ENCODE measurements around the gene ZMPSTE24. TPM values are rescaled to one million over a fixed set of nuclear protein-coding genes. Genes with fewer than 3 reads are reported as not detected.

ZMPSTE24 gene
- total RNA-seq, 4 donors from 2014 or later, result 30.3 to 42.2 (median 34.9) TPM

DNA sequence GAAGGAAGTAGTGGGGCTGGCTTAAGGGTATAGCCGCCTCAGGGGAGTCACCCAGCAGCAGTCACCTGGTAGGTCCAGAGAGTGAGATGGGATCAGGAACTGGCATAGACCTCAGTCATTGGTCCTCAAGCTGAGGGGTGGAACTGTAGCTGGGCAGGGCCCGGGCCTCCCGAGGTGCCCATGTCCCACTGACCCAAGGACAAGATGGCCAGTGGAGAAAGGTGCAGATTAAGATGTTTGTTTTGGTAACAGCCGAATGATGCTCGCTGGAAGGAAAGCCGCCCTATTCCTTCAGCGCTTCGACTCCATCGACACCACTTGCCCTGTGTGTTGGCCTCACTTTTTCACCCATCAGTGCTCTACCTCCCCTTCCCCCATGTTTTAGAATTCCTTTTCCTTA is 42.6 kb downstream of the ZMPSTE24 start:
- peaks cover 10% of the 10 kb centered on the region for H3K27me3 ChIP-seq
- H3K4me1 ChIP-seq, result peaks cover 3% of the 10 kb centered on the region
- H3K4me3 ChIP-seq, result no peak overlapping the region
- no peak overlapping the region for H3K27ac ChIP-seq
- TF ChIP-seq EP300 (IDR thresholded peaks at IDR 0.05) (no peak), POLR2AphosphoS5 (IDR thresholded peaks at IDR 0.05) (no peak), POLR2A (IDR thresholded peaks at IDR 0.05) (no peak)
- TF ChIP-seq, protein P1, sequence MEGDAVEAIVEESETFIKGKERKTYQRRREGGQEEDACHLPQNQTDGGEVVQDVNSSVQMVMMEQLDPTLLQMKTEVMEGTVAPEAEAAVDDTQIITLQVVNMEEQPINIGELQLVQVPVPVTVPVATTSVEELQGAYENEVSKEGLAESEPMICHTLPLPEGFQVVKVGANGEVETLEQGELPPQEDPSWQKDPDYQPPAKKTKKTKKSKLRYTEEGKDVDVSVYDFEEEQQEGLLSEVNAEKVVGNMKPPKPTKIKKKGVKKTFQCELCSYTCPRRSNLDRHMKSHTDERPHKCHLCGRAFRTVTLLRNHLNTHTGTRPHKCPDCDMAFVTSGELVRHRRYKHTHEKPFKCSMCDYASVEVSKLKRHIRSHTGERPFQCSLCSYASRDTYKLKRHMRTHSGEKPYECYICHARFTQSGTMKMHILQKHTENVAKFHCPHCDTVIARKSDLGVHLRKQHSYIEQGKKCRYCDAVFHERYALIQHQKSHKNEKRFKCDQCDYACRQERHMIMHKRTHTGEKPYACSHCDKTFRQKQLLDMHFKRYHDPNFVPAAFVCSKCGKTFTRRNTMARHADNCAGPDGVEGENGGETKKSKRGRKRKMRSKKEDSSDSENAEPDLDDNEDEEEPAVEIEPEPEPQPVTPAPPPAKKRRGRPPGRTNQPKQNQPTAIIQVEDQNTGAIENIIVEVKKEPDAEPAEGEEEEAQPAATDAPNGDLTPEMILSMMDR (IDR thresholded peaks at IDR 0.05), result no peak
- H3K36me3 ChIP-seq, result no peaks in the 10 kb centered on the region
- WGBS, result 93% methylated on average over 9 of the region's 9 CpGs
- H3K9me3 ChIP-seq, result no peaks in the 10 kb centered on the region
- DNase-seq (ENCODE audit: low spot score in 2 of 2), result peak in 1 of 2 donors; percentile 50

DNA sequence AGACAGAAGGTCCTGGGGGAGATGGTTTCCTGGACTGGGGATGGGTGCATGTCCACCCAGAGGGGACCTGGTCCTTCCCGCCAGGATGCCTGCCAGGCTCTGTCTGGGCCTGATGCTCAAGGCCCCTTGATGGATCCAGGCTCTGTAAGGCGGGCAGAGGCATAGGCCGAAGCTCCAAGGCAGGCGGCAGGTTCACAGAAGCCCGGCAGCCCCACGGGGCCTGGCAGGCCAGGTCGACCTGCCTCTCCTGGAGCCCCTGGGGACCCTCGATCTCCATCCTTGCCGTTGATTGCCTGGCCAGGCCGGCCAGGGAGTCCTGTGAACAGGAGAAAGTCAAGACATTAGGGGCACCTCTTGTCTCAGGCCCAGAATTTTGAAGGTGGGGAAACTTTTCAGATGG is 43.0 kb downstream of the ZMPSTE24 start:
- TF ChIP-seq, protein P1 (IDR thresholded peaks at IDR 0.05), result no peak
- TF ChIP-seq EP300 (IDR thresholded peaks at IDR 0.05) (no peak), POLR2AphosphoS5 (IDR thresholded peaks at IDR 0.05) (no peak), POLR2A (IDR thresholded peaks at IDR 0.05) (no peak)
- peak in 1 of 2 donors; percentile 58 for DNase-seq (ENCODE audit: low spot score in 2 of 2)
- WGBS, result 93% methylated on average over 3 of the region's 10 CpGs
- Histone ChIP-seq H3K9me3 (no peaks in the 10 kb centered on the region), H3K4me1 (peaks cover 3% of the 10 kb centered on the region), H3K27ac (no peak overlapping the region), H3K36me3 (no peaks in the 10 kb centered on the region), H3K4me3 (no peak overlapping the region), H3K27me3 (peaks cover 10% of the 10 kb centered on the region)

DNA sequence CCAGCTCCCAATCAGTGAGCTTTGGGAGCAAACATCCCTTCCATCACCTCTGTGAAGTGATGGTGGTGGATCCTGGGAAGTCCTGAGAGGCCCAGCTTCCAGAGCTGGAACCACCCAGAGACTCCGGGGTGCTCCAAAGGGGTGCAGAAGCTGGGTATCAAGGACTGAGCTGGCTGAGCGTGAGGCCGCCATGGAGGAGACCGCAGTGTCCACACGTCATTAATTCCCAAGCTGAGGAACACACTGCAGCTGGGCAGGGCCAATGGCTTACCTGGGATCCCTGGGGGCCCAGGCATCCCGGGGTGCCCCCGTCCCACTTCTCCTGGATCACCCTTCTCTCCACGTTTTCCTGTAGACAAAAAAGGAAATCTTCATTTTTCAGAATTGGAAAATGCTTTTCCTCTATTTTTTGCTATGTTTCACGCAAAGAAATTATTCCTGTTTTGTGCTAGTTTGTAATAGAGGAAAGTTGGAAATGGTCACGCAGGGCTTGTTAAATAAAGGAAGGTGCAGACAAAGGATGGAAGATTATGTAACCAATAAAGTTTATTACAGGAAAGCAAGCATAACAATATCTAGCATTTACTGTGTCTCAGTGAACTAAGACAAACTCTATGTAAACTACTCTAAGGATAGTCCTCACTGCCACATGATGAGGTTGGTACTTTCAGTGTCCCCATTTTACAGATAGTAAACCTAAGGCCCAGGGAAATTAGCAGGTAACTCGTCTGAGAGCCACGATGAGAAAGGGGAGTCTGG is 43.7 kb downstream of the ZMPSTE24 start:
- Histone ChIP-seq H3K4me1 (peaks cover 3% of the 10 kb centered on the region), H3K27ac (no peak overlapping the region), H3K9me3 (no peaks in the 10 kb centered on the region), H3K36me3 (no peaks in the 10 kb centered on the region), H3K4me3 (no peak overlapping the region), H3K27me3 (peaks cover 10% of the 10 kb centered on the region)
- DNase-seq (ENCODE audit: low spot score in 2 of 2), result peak in 1 of 2 donors; percentile 48
- TF ChIP-seq EP300 (IDR thresholded peaks at IDR 0.05) (no peak), POLR2AphosphoS5 (IDR thresholded peaks at IDR 0.05) (no peak), POLR2A (IDR thresholded peaks at IDR 0.05) (no peak)
- TF ChIP-seq, protein P1 (IDR thresholded peaks at IDR 0.05), result no peak
- 91% methylated on average over 12 of the region's 12 CpGs for WGBS

DNA sequence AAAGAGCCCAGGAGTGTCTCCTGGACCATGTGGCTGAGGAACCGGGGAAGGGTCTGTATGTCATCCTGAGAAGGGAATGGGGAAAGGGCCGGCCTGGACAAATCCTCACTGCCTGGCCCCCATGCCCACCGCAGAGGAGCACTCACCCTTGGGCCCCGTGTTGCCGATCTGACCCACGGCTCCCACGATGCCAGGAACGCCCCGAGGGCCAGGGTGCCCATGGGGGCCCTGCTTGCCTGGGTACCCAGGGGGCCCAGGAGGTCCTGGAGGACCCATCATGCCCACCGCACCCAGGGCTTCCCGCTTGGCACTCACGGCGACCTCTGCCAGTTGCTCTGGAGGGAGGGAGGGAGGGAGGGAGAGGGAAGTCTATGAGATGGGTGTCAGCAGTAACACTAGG is 44.4 kb downstream of the ZMPSTE24 start:
- Histone ChIP-seq H3K4me3 (no peak overlapping the region), H3K4me1 (peaks cover 3% of the 10 kb centered on the region), H3K9me3 (no peaks in the 10 kb centered on the region), H3K27ac (no peak overlapping the region), H3K36me3 (no peaks in the 10 kb centered on the region), H3K27me3 (peaks cover 10% of the 10 kb centered on the region)
- no peak for TF ChIP-seq POLR2A (IDR thresholded peaks at IDR 0.05)
- TF ChIP-seq, protein P1 (IDR thresholded peaks at IDR 0.05), result no peak
- TF ChIP-seq POLR2AphosphoS5 (IDR thresholded peaks at IDR 0.05), result no peak
- TF ChIP-seq EP300 (IDR thresholded peaks at IDR 0.05), result no peak
- peak in 1 of 2 donors; percentile 59 for DNase-seq (ENCODE audit: low spot score in 2 of 2)
- 85% methylated on average over 7 of the region's 13 CpGs for WGBS

DNA sequence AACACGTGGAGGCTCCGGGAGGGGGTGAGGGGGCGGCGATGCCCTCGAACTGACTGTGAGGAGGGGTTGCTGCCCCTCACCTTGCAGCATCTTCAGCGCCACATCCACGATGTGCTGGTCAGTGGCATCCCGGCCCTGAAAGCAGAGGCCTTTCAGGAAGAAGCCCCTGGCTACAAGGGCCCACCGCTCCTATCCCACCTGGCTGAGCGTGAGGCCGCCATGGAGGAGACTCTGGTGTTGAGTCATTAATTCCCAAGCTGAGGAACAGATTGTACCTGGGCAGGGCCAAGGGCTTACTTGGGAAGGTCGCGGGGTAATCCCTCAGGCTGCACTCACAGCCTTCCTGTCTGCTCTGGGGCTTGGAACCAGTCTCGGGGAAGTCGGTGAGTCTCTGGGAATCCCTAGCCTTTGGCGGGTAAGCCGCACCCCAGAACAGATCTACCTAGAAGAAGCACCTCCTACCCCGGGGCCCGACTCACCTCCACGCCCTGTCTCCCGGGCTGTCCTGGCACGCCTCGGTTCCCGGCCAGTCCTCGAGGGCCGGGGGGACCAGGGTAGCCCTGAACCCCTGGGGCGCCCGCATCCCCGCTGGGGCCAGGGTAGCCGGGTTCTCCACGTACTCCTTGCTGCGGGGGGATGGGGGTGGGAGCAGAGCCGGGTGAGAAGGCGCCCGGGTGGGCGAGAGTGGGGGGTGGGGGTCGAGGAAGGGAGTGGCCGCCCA is 45.2 kb downstream of the ZMPSTE24 start:
- peak overlapping the region; percentile 18 for H3K4me3 ChIP-seq
- peak in 1 of 2 donors; percentile 69 for DNase-seq (ENCODE audit: low spot score in 2 of 2)
- no peaks in the 10 kb centered on the region for H3K36me3 ChIP-seq
- H3K27ac ChIP-seq, result no peak overlapping the region
- TF ChIP-seq POLR2AphosphoS5 (IDR thresholded peaks at IDR 0.05) (no peak), POLR2A (IDR thresholded peaks at IDR 0.05) (no peak), EP300 (IDR thresholded peaks at IDR 0.05) (no peak)
- TF ChIP-seq, protein P1 (IDR thresholded peaks at IDR 0.05), result no peak
- H3K4me1 ChIP-seq, result peaks cover 3% of the 10 kb centered on the region
- peaks cover 10% of the 10 kb centered on the region for H3K27me3 ChIP-seq
- 30% methylated on average over 12 of the region's 38 CpGs for WGBS
- no peaks in the 10 kb centered on the region for H3K9me3 ChIP-seq
